Measurements from ENCODE around the gene ING4.
A peak's percentile ranks its signal among the peaks of the same experiment; 100 is the strongest.

ING4 gene

GRCh38 chr12:6604259-6605029 is 58.5 kb downstream of the ING4 start:
- H3K4me1 ChIP-seq (ENCODE audit: insufficient read depth, low read length), result peaks cover 39% of the 10 kb centered on the region
- peaks cover 60% of the 10 kb centered on the region for H3K36me3 ChIP-seq (ENCODE audit: insufficient read depth, low read length)
- H2AFZ ChIP-seq (ENCODE audit: low read depth, low read length), result no peak overlapping the region
- peak overlapping the region; percentile 92 for H3K4me3 ChIP-seq (ENCODE audit: low read length)
- H3K9me3 ChIP-seq (ENCODE audit: low read length), result no peaks in the 10 kb centered on the region
- no peaks in the 10 kb centered on the region for H3K27me3 ChIP-seq (ENCODE audit: insufficient read depth, low read length)

- Histone ChIP-seq H3K4me3 (ENCODE audit: low read length) (peak overlapping the region; percentile 3), H3K9me3 (ENCODE audit: low read length) (no peaks in the 10 kb centered on the region), H2AFZ (ENCODE audit: low read depth, low read length) (no peak overlapping the region), H3K36me3 (ENCODE audit: insufficient read depth, low read length) (peaks cover 70% of the 10 kb centered on the region), H3K27me3 (ENCODE audit: insufficient read depth, low read length) (no peaks in the 10 kb centered on the region), H3K4me1 (ENCODE audit: insufficient read depth, low read length) (peaks cover 39% of the 10 kb centered on the region)
These were observed 59.8 kb downstream of the ING4 start for GRCh38 chr12:6603095-6603567.

- Histone ChIP-seq H3K36me3 (ENCODE audit: insufficient read depth, low read length) (peaks cover 76% of the 10 kb centered on the region), H3K27me3 (ENCODE audit: insufficient read depth, low read length) (no peaks in the 10 kb centered on the region), H3K4me3 (ENCODE audit: low read length) (no peak overlapping the region)
These were observed 60.4 kb downstream of the ING4 start for GRCh38 chr12:6602526-6602925.

More at GRCh38 chr12:6602526-6602925, 60.4 kb downstream of the ING4 start:
- Histone ChIP-seq H3K9me3 (ENCODE audit: low read length) (no peaks in the 10 kb centered on the region), H2AFZ (ENCODE audit: low read depth, low read length) (no peak overlapping the region), H3K4me1 (ENCODE audit: insufficient read depth, low read length) (peaks cover 33% of the 10 kb centered on the region)
